A673 (cell line): ENCODE results near the gene ZPBP2.

Experiments used
- CTCF ChIP-seq: fragments of 300-800, 200-600 bp; sonication (generic); conservative IDR thresholded peaks from 2 replicates; pipeline ENCODE4 v1.5.1; 2017; ENCODE audit warnings: low read depth, mild to moderate bottlenecking, antibody characterized with exemption, low read length, moderate library complexity, mixed read lengths
- EZH2 ChIP-seq: fragments of 200-600 bp; sonication (generic); IDR thresholded peaks from 2 replicates; pipeline ENCODE4 v1.6.1; 2017; ENCODE audit warnings: borderline replicate concordance, low read depth, mild to moderate bottlenecking, mixed read lengths, antibody characterized with exemption, low read length; ENCODE audit not compliant: poor library complexity, severe bottlenecking

DNA sequence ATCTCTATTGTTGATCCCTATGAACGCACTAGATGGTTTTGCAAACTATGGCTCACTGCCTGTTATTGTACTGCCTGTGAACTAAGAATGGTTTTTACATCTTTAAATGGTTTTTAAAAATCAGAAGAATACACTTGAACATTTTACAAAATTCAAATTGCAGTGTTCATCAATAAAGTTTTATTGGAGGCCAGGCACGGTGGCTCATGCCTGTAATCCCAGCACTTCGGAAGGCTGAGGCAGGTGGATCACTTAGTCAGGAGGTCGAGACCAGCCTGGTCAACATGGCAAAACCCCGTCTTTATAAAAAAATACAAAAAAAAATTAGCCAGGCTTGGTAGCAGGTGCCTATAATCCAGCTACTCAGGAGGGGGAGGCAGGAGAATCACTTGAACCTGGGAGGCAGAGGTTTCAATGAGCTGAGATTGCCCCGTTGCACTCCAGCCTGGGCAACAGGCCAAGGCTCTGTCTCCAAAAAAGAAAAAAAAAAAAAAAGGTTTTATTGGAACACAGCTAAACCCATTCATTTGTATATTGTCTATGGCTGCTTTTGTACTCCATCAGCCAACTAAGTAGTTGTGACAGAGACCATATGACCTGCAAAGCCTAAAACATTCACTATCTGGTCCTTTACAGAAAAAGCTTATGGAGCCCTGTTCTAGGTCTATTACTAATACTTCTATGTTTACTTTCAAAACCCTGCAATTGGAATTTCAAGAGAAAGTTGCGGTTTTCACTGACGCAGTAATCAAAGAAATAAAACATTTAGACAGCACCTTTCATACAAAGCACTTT is 22.8 kb upstream of the ZPBP2 start:
- no peak for TF ChIP-seq CTCF
- TF ChIP-seq EZH2: no peak
